Endothelial cell of umbilical vein (primary cell): ENCODE measurements around the gene ADAMTSL3. TPM values are rescaled to one million over a fixed set of nuclear protein-coding genes. Genes with fewer than 3 reads are reported as not detected.

ENCODE experiments used
- BruUV-seq: library from RNA; stranded (reverse); fragments of 400-500 nt; replicated peaks from 2 replicates; lab custom pipeline; 2021; lab: Mats Ljungman, UMichigan
- CTCF ChIA-PET: fragments of 300-600, 350-600 bp; sonication (Branson Sonifier 250); formaldehyde crosslinking; loops from one replicate; lab custom pipeline; 2021; ENCODE audit warnings: antibody characterized with exemption, inconsistent platforms; lab: Charles Lee
- POLR2A ChIA-PET: fragments of 300-600, 350-600 bp; sonication (Branson Sonifier 250); formaldehyde crosslinking; loops from one replicate; lab custom pipeline; 2021; ENCODE audit warnings: antibody characterized with exemption, inconsistent platforms; lab: Charles Lee
- DNase-seq: peaks from one replicate; pipeline ENCODE4 v3.0.0-alpha.2; 2011; ENCODE audit warnings: low read depth, low spot score
- FAIRE-seq: peaks from 2 replicates; lab custom pipeline; 2011; peaks lifted over from hg19 to GRCh38; lab: Jason Lieb, UNC
- H2AFZ ChIP-seq: 2 replicates; pipeline ENCODE4 v1.6.0; 2012; ENCODE audit warnings: low read depth, low read length, control low read depth, inconsistent platforms
- H3K27ac ChIP-seq: 2 replicates; pipeline ENCODE4 v1.5.1; 2011; ENCODE audit warnings: low read depth, mild to moderate bottlenecking, control low read depth, low read length, moderate library complexity; ENCODE audit not compliant: insufficient read depth
- H3K27me3 ChIP-seq, 2 experiments: 2 replicates each; pipeline versions ENCODE4 v1.6.0 to v1.6.1; 2011; ENCODE audit warnings: low read length in 2 of 2, mixed read lengths in 1 of 2; ENCODE audit not compliant: control insufficient read depth in 2 of 2, insufficient read depth in 2 of 2
- H3K36me3 ChIP-seq, 2 experiments: 2 replicates in 1 of 2; 3 replicates in 1 of 2; pipeline ENCODE4 v1.5.1; 2011; ENCODE audit warnings: low read length in 2 of 2, mild to moderate bottlenecking in 1 of 2, moderate library complexity in 1 of 2; ENCODE audit not compliant: control insufficient read depth in 2 of 2, insufficient read depth in 2 of 2; ENCODE audit errors: extremely low read depth in 1 of 2
- H3K4me1 ChIP-seq: 3 replicates; pipeline ENCODE4 v1.5.1; 2011; ENCODE audit warnings: mild to moderate bottlenecking, low read length; ENCODE audit not compliant: control insufficient read depth, insufficient read depth; ENCODE audit errors: extremely low read depth
- H3K4me2 ChIP-seq: 2 replicates; pipeline ENCODE4 v1.6.1; 2011; ENCODE audit warnings: low read length, control low read depth, mixed read lengths; ENCODE audit not compliant: insufficient read depth
- H3K4me3 ChIP-seq, 3 experiments: fragments of 200-600 bp in 1 of 3; sonication (generic), shearing (Covaris generic) in 1 of 3; replicated peaks in 1 of 3; 2 replicates each; pipeline ENCODE4 v1.5.1; 2011 to 2016; ENCODE audit warnings: control low read depth in 3 of 3, low read length in 3 of 3, mild to moderate bottlenecking in 2 of 3, inconsistent platforms in 1 of 3, low read depth in 1 of 3, moderate library complexity in 1 of 3; ENCODE audit not compliant: insufficient read depth in 1 of 3
- H3K79me2 ChIP-seq: 2 replicates; pipeline ENCODE4 v1.6.0; 2012; ENCODE audit warnings: low read length, inconsistent platforms; ENCODE audit not compliant: control insufficient read depth, insufficient read depth
- H3K9ac ChIP-seq: replicated peaks from 2 replicates; pipeline ENCODE3; 2011; ENCODE audit warnings: low read length, control low read depth; ENCODE audit not compliant: insufficient read depth; ENCODE audit errors: extremely low read depth
- H3K9me1 ChIP-seq: replicated peaks from 3 replicates; pipeline ENCODE4 v1.6.0; 2011; ENCODE audit warnings: mild to moderate bottlenecking, low read length; ENCODE audit not compliant: control insufficient read depth, insufficient read depth; ENCODE audit errors: extremely low read depth
- H3K9me3 ChIP-seq: replicated peaks from 2 replicates; pipeline ENCODE4 v1.5.1; 2012; ENCODE audit warnings: low read length, inconsistent platforms; ENCODE audit not compliant: control insufficient read depth, insufficient read depth
- H4K20me1 ChIP-seq: replicated peaks from 2 replicates; pipeline ENCODE3; 2011; ENCODE audit warnings: mild to moderate bottlenecking, low read length; ENCODE audit not compliant: control insufficient read depth, insufficient read depth; ENCODE audit errors: extremely low read depth
- EZH2 ChIP-seq: IDR thresholded peaks from 2 replicates; pipeline ENCODE4 v1.6.1; 2012; ENCODE audit warnings: borderline replicate concordance, low read depth, mild to moderate bottlenecking, moderate library complexity, low read length, inconsistent platforms; ENCODE audit not compliant: severe bottlenecking
- FOS ChIP-seq: IDR thresholded peaks from 2 replicates; pipeline ENCODE4 v1.6.1; 2011; ENCODE audit warnings: mild to moderate bottlenecking, low read length, moderate library complexity, borderline replicate concordance; ENCODE audit not compliant: insufficient read depth
- GATA2 ChIP-seq: IDR thresholded peaks from 2 replicates; pipeline ENCODE4 v1.7.0; 2011; ENCODE audit warnings: low read depth, mild to moderate bottlenecking, moderate library complexity, mixed read lengths, low read length; ENCODE audit not compliant: insufficient read length, insufficient read depth
- JUN ChIP-seq: IDR thresholded peaks from 2 replicates; pipeline ENCODE4 v1.6.1; 2011; ENCODE audit warnings: borderline replicate concordance, low read depth; ENCODE audit not compliant: insufficient read length, insufficient read depth
- MYC ChIP-seq: IDR thresholded peaks from one replicate; pipeline ENCODE4 v1.6.1; 2011; ENCODE audit warnings: mild to moderate bottlenecking, low read depth, low read length
- POLR2A ChIP-seq: IDR thresholded peaks from 2 replicates; pipeline ENCODE4 v1.6.1; 2012; ENCODE audit warnings: low read depth, mild to moderate bottlenecking, control low read depth, low read length
- POLR2AphosphoS5 ChIP-seq: IDR thresholded peaks from 2 replicates; pipeline ENCODE4 v1.6.1; 2012; ENCODE audit warnings: low read depth, mild to moderate bottlenecking, control low read depth, low read length, moderate library complexity; ENCODE audit not compliant: insufficient read depth
- dilution Hi-C: fragments of 300-500 bp; cut with MboI; formaldehyde crosslinking; loops from one replicate; pipeline ENCODE4 v1.15.0; 2019; ENCODE audit warnings: low sequenced_read_pairs; ENCODE audit not compliant: extremely low pct_ligation_motif_present
- intact Hi-C: fragments of 100-400 bp; cut with micrococcal nuclease; formaldehyde crosslinking; loops from one replicate; pipeline ENCODE4 v1.10.0; 2022
- polyA plus RNA-seq, 4 experiments: library from polyadenylated mRNA; depleted of rRNA in 3 of 4; stranded (reverse) in 3 of 4; unstranded in 1 of 4; fragments of >200 nt; gene quantifications; 2 replicates each; pipeline versions ENCODE4 v1.2.1 to v1.2.3, GENCODE V29; 2011 to 2012; ENCODE audit warnings: missing spikeins in 1 of 4
- total RNA-seq: library from RNA; stranded (reverse); gene quantifications from 2 replicates; pipeline ENCODE4 v1.2.3, GENCODE V29; 2021
- TF ChIP-seq, protein P1 (sequence below): IDR thresholded peaks from 2 replicates; pipeline ENCODE4 v1.6.1; 2011; ENCODE audit not compliant: insufficient read depth, insufficient read length
- TF ChIP-seq, protein P2 (sequence below), 2 donors: IDR thresholded peaks; 1 replicate in 1 of 2; 2 replicates in 1 of 2; pipeline ENCODE4 v1.5.1; 2011; ENCODE audit warnings: low read length in 2 of 2, mild to moderate bottlenecking in 2 of 2, moderate library complexity in 2 of 2, control low read depth in 1 of 2, inconsistent platforms in 1 of 2, low read depth in 1 of 2; ENCODE audit not compliant: insufficient read depth in 1 of 2; ENCODE audit errors: extremely low read depth in 1 of 2

ADAMTSL3 gene
- total and polyA plus RNA-seq, 2 donors (not counting 3 experiments of a cell fraction or from before 2014, with no cell fraction given): not detected

DNA sequence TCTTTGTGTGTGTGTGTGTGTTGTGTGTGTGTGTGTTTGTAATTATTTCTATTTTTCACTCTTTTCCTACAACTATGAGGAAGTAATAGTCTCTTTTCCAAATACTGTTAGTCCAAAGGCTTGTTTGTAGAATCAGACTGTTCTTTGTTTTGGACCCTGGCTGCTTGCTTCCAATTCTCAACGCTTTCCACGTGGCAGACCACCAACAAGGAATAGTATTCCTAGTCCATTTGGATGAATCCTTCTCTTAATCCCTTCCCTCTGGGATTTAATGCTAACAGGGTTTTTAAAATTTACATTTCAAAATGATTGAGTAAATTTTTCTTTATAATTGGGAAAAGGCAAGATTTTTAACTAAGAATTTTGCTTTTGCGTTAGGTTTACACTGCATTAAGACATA, 62.7 kb downstream of the ADAMTSL3 start:
- POLR2A ChIA-PET: no interaction called here
- no peak for FAIRE-seq
- BruUV-seq: no TSS peak

More for the DNA sequence above, 62.7 kb downstream of the ADAMTSL3 start:
- Histone ChIP-seq H3K9me1 (no peaks in the 10 kb centered on the region), H2AFZ (no peak overlapping the region), H3K9me3 (no peaks in the 10 kb centered on the region), H3K4me3 (no peak overlapping the region), H3K9ac (no peak overlapping the region), H3K36me3 (no peaks in the 10 kb centered on the region), H3K27ac (no peak overlapping the region), H4K20me1 (no peaks in the 10 kb centered on the region), H3K79me2 (no peaks in the 10 kb centered on the region), H3K27me3 (no peaks in the 10 kb centered on the region), H3K4me2 (no peak overlapping the region), H3K4me1 (no peaks in the 10 kb centered on the region)
- dilution Hi-C loops: no loop called here
- CTCF ChIA-PET: interaction anchor here (1.2 kb wide), 1 partner anchor 11 kb away, joined by 3 read pairs; no protein-coding TSS in a partner anchor
- TF ChIP-seq POLR2AphosphoS5 (no peak), MYC (no peak), EZH2 (no peak), POLR2A (no peak), FOS (no peak), JUN (no peak), GATA2 (no peak)
- TF ChIP-seq, protein P1, sequence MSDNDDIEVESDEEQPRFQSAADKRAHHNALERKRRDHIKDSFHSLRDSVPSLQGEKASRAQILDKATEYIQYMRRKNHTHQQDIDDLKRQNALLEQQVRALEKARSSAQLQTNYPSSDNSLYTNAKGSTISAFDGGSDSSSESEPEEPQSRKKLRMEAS: no peak
- TF ChIP-seq, protein P2, sequence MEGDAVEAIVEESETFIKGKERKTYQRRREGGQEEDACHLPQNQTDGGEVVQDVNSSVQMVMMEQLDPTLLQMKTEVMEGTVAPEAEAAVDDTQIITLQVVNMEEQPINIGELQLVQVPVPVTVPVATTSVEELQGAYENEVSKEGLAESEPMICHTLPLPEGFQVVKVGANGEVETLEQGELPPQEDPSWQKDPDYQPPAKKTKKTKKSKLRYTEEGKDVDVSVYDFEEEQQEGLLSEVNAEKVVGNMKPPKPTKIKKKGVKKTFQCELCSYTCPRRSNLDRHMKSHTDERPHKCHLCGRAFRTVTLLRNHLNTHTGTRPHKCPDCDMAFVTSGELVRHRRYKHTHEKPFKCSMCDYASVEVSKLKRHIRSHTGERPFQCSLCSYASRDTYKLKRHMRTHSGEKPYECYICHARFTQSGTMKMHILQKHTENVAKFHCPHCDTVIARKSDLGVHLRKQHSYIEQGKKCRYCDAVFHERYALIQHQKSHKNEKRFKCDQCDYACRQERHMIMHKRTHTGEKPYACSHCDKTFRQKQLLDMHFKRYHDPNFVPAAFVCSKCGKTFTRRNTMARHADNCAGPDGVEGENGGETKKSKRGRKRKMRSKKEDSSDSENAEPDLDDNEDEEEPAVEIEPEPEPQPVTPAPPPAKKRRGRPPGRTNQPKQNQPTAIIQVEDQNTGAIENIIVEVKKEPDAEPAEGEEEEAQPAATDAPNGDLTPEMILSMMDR (IDR thresholded peaks at IDR 0.05; ENCODE audit: extremely low read depth in 1 of 2, insufficient read depth in 1 of 2, low read depth in 1 of 2, low read length in 2 of 2): no peak
- intact Hi-C loops: no loop called here
- DNase-seq: no peak
